Adrenal gland (tissue), 5 donors: Measurements from ENCODE around the gene CALU.

Source experiments
- CTCF ChIP-seq, 6 experiments: fragments of 450-650 bp in 4 of 6; fragments of 200-600 bp in 2 of 6; sonication (generic) in 1 of 6; IDR thresholded peaks; 1 replicate in 5 of 6; 2 replicates in 1 of 6; pipeline versions ENCODE4 v1.5.1 to v1.8.0; 2016 to 2021; ENCODE audit warnings: antibody characterized with exemption in 6 of 6, mild to moderate bottlenecking in 2 of 6, moderate library complexity in 1 of 6
- POLR2A ChIP-seq, 2 donors: fragments of 450-650 bp; IDR thresholded peaks; one replicate each; pipeline ENCODE4 v1.6.1; 2017; ENCODE audit warnings: antibody characterized with exemption in 2 of 2, mild to moderate bottlenecking in 2 of 2, moderate library complexity in 1 of 2
- donor health status: DM: no; HTN: no; CAD: no.

GRCh38 chr7:128810473-128810872, 71.3 kb downstream of the CALU start:
- no peak for TF ChIP-seq POLR2A (IDR thresholded peaks at IDR 0.05)
- TF ChIP-seq CTCF (IDR thresholded peaks at IDR 0.05), result no peak
